Measurements from ENCODE around the gene MMRN1.

GRCh38 chr4:89897867-89898266 is 3.2 kb downstream of the MMRN1 start:
- TF ChIP-seq CTCF (IDR thresholded peaks at IDR 0.05 in 8 of 11, conservative IDR thresholded peaks at IDR 0.05 in 3 of 11) (no peak), POLR2A (IDR thresholded peaks at IDR 0.05) (no peak)
